HG03097 (cell line): ENCODE data around the gene TLK2.

ENCODE experiments used
- ATAC-seq: cut with Tn5 transposase; IDR thresholded peaks from one replicate; pipeline ENCODE4 v1.9.1; 2021; ENCODE audit not compliant: unreplicated experiment, low FRiP score

TLK2 gene

DNA sequence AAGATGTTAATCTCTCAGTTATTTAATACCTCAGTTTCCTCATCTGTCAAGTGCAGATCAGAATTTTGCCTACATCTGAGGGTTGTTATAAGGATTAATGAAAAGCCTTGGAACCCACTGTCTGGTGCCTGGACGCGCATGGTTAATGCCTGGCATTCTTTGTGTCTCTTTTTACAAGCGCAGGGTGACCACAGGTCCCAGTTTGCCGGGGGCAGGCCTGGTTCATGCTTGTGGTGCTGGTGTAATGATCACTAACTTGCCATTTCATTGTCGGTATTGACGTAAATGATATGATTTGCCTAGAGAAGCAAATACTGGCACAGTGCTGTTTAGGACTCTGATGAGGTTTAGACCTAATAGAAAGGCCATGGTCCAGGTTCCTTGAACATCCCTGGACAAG is 172.0 kb downstream of the TLK2 start:
- no peak for ATAC-seq

DNA sequence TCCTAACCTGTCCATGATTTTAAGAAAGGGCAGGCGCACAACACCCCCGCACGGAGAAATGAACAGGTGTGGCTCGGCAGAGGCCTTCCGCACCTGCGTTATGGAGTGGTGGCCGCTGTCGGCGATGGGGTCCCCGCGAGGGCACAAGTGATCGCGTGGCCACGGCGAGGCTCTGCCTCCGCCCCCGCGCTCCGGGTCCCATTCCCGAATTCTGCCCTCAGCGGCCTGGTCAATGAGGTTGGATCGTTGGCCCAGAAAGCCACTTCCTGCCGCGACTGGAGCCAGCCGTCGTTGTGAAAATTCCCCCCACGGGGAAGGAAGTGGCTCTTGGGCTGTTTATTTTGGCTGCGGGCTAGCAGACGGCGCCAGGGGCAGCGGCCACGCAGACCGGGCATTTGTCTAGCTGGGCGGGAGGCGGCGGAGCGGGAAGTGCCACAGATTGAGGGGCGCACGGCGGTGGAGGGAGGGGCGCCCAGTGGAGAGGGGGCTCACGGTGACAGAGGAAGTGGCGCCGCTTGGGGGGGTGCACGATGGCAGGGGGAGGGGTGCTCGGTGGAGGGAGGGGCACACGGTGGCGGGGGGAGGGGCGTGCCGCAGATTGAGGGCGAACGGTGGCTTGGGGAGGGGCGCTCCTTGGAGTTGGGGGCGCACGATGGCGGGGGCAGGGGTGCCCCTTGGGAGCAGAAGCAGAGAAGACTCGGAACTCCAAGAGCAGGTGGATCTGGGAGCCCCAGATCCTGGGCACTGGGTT is 173.8 kb downstream of the TLK2 start:
- no peak for ATAC-seq

DNA sequence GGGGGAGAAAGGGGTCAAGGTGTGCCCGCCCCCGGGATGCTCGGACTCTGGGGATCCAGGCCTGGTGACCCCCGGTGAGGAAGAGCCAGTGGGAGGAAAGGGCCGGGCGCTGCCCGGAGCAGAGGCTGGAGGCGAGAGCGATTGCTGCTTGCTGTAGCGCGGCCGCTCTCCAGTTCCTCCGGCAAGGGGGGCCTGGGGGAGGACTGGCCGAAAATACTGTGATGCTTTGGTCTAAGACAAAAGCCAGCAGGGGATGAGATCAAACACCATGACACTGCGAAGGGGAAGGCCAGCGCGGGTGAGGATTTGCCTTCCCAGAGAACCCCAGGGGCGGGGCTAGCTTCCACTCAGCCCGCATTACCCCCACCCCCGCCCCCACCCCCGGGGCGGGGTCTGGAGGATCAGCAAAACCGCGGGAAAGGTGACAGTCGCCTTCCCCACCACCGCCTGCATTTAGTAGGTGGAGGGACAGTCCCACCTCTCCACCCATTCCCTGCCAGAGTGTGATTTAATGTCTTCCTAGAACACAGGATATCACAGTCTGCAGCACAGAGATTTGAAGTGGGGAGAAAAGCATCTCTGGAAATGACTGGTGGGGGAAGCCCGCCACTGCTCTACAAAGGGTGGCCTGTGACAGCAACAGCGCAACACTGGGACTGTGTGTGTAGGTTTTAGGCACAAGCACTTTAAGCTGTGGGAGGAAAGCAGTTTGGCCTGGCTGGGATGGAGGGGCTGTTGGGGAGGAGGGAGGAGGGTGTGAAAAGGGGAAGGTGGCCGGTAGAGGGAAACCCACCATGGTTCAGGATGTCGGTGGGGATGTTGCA is 174.6 kb downstream of the TLK2 start:
- peak; percentile 62 for ATAC-seq

DNA sequence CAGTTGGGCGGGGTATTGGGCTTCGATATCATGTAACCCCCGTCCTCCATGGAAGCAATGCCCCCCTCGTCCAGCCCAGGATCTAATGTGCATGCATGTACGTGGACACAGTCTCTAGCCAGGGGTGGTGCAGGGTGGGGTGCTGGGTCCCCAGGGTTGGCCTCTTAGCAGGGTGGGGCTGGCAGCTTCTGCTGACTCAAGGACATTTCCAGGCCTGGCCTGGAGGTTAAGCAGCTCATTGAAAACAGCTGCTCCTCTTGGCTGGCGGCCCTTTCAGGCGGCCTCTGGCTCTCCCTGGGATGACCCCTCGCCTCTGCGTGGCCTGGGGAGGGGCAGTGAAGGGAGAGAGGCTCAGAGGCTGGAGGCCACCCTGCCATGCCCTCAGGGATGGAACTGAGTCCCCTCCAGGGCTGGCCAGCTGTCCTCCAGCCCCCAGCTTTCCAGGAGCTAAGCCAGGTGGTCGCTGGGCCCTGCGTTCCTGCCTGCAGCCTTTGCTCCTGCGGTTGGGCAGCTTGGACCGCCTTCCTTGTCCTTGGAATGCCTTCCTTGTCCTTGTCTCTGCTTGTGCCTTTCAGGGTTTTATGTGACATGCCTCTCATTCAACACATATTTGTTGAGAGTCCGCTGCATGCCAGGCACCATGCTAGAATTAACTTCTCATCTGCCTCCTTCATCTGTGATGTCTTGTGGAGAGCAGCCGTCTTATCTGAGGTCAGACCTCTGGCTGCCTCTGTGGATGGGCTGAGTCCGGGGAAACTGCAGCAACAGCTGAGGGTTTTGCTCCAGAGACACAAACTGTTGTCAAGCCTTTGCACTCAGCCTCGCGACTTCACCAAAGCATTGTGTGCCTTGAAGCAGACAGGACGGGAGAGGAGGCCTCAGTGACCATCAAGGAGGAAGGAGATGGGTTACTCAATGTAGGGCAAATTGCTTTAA is 175.5 kb downstream of the TLK2 start:
- ATAC-seq = no peak

DNA sequence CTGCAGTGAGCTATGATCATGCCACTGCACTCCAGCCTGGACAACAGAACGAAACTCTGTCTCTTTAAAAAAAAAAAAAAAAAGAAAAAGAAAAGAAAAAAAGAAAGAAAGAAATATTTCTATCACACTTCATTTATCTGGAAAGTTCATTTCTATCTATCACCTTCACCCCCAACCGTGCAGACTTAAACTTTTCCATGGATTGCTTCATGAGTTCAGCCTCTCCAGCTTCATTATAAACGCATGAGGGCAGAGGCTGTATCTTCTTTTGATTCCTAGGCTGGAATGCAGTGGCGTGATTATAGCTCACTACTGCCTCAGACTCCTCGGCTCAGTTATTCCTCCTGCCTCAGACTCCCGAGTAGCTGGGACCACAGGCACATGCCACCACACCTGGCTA is 177.0 kb downstream of the TLK2 start:
- no peak for ATAC-seq

DNA sequence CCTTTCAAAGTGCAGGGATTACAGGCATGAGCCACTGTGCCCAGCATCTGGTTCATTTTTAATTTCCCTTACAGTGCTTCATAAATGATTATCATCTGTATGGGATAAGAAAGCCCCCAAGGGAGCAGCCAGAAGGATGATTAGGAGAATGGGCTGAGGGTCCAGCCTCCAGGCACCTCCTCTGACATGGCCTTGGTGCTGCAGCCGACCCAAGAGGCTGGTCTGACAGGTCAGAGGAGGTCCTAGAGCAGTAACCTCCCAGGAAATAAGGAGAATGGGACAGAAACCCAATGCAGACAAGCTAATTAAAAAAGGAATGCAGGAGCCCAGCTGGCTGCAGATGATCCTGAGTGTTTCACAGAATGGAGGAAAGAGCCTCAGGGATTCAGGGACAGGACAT is 177.8 kb downstream of the TLK2 start:
- ATAC-seq = no peak

DNA sequence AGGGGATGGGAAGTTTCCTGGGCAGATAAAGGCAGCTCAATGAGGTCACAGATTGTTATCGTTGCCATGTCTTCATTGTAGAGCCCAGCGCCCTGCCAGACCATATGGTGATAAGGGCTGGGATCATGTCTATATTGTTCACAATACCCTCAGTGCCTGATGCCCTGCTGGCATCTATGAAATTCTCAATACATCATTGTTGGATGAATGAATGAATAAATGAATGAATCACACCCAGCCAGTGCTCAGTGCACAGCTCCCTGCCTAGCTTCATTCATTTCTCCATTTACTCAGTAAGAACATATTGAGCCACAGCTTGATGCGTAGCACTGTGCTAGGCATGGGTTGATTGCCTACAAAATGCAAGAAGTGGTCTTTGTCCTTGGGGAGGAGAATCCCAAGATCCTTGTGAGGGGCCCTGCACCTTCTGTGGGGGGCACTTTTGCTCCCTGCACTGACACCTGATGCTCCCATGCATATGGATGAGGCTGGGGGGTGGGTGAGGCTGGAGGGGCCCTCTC is 178.6 kb downstream of the TLK2 start:
- no peak for ATAC-seq

DNA sequence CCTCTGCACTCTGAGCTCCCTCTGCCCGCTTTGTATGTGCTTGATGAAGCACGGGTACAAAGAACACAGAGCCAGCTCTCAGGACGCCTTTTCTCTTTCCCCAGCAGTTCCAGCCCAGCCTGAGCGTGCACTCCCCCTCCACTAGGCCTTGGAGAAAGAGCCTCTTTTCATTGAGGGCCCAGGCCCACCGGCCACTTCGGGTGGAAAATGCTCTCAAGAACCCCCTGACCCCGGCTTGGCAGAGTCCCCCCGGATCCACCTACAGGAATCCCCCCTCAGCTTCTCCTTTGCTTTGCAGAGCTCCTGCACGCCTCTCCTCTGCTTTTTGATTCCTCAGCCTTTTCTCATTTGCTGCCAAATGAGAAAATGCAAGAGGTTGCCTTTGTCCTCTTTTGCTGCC is 179.1 kb downstream of the TLK2 start:
- ATAC-seq = no peak

DNA sequence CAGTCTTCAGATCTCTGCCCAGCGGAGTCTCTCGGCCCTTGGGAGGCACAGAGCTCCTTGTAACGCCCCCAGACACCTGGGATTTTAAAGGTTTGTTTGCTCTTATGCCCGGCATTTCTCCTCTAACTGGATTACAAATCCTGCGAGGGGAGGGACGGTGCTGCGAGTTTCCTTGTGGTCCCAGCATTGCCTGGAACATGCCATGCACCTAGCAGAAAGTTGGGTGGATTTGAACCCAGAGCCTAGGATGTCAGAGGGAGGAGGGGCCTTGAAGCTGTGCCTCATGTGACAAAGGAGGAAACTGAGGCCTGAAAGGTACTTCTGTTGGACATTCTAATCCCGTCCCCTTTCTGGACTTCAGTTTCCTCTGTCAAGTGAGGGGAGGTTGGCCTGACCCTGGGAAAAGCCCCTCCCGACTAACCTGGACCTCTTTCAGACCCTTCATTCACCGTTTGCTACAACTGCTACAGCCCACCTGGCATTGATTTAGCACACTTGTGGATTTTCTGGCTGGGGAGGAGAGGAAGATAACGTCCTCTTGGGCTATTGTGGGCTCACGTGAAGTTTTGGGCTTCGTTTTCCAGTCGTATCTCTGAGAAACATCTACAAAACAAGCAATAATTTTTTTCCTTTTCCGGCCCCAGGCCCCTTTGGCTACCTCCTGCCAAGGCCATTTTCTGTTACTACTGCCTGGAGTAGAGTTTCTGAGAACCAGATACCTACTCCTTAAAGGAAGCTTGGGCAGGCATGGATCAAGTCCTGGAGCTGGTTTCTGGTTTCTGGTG is 179.7 kb downstream of the TLK2 start:
- no peak for ATAC-seq

DNA sequence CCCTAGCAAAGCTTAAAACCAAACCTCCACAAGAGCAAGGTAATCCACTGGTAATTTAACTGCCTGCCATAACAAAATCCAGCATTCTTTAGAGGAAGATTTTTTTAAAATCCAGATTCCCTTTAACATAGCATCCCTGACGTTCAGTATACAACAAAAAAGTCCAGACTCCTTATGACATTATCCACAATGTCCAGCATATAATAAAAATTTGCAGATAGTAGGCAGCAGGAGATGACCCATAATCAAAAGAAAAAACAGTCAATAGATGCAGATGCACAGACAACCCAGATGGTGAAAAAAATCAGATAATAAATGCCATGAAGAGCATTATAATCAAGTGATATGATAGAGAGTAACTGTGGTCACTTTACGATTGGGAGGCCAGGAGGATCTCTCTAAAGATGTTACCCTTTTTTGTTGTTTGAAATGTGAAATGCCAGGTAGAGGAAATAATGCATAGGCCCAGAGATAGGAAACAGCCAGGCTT is 182.0 kb downstream of the TLK2 start:
- ATAC-seq = no peak

DNA sequence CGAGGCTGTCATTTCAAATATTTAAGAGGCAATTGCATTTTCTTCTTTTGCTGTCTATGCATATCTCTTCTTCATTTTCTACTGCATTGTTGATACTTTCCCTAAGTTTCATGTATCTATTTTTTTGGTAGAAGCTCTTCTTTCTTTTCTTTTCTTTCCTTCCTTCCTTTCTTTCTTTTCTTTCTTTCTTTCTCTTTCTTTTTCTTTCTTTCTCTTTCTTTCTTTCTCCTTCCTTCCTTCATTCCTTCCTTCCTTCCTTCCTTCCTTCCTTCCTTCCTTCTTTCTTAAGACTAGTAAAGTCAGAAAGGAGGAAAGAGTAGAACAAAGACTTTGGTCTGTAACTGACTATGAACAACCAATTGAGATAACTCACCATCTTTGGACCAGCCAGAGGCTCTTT is 182.7 kb downstream of the TLK2 start:
- ATAC-seq = no peak

DNA sequence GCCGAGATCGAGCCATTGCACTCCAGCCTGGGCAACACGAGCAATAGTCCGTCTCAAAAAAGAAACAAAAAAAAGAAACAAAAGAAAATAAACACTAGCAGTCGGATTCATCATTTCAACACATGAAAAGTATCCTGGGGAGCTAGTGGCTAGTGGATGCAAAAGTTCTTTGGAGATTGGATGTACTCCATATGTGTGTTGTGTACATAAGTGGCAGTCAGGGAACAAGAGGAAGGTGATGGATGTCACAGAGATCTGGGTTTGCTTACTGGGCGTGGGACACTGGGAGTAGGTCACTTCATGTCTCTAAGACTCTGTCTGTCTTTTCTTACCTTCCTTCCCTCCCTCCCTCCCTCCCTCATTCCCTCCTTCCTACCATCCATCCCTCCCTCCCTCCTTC is 184.2 kb downstream of the TLK2 start:
- ATAC-seq = no peak
